H9 (cell line): Measurements from ENCODE around the gene APPL2. TPM values are rescaled to one million over a fixed set of nuclear protein-coding genes. Genes with fewer than 3 reads are reported as not detected.

Source experiments
- DNase-seq: peaks from one replicate; pipeline ENCODE4 v3.0.0-alpha.2; 2017
- H2AFZ ChIP-seq: one replicate; pipeline ENCODE4 v1.6.1; 2013; ENCODE audit warnings: mild to moderate bottlenecking, low read length, control low read depth, moderate library complexity
- H2AK5ac ChIP-seq: 2 replicates; pipeline ENCODE4 v1.6.1; 2013; ENCODE audit warnings: low read length, control low read depth, mixed read lengths; ENCODE audit not compliant: insufficient read length
- H2BK120ac ChIP-seq: one replicate; pipeline ENCODE4 v1.6.1; 2013; ENCODE audit warnings: low read depth, mild to moderate bottlenecking, low read length, control low read depth, inconsistent platforms; ENCODE audit not compliant: poor library complexity, severe bottlenecking
- H2BK12ac ChIP-seq: 2 replicates; pipeline ENCODE4 v1.6.1; 2013; ENCODE audit warnings: low read length, control low read depth, mixed read lengths, low read depth; ENCODE audit not compliant: insufficient read length
- H2BK15ac ChIP-seq: 2 replicates; pipeline ENCODE4 v1.6.1; 2013; ENCODE audit warnings: low read depth, low read length, control low read depth
- H2BK20ac ChIP-seq: one replicate; pipeline ENCODE4 v1.6.1; 2013; ENCODE audit warnings: low read depth, mild to moderate bottlenecking, low read length, control low read depth, inconsistent platforms; ENCODE audit not compliant: poor library complexity, severe bottlenecking
- H2BK5ac ChIP-seq: 2 replicates; pipeline ENCODE4 v1.6.1; 2013; ENCODE audit warnings: low read length, control low read depth, mixed read lengths; ENCODE audit not compliant: insufficient read length
- H3K14ac ChIP-seq: 2 replicates; pipeline ENCODE4 v1.6.1; 2013; ENCODE audit warnings: low read length, control low read depth; ENCODE audit not compliant: insufficient read depth
- H3K18ac ChIP-seq: 2 replicates; pipeline ENCODE4 v1.6.1; 2013; ENCODE audit warnings: low read depth, mild to moderate bottlenecking, mixed read lengths, low read length, control low read depth; ENCODE audit not compliant: insufficient read length
- H3K23ac ChIP-seq: 2 replicates; pipeline ENCODE4 v1.6.1; 2013; ENCODE audit warnings: low read length, control low read depth, mixed read lengths, low read depth; ENCODE audit not compliant: insufficient read length
- H3K23me2 ChIP-seq: 2 replicates; pipeline ENCODE4 v1.6.1; 2013; ENCODE audit warnings: low read depth, mild to moderate bottlenecking, mixed read lengths, low read length, control low read depth; ENCODE audit not compliant: insufficient read length, poor library complexity, severe bottlenecking
- H3K27ac ChIP-seq: 2 replicates; pipeline ENCODE4 v1.5.1; 2013; ENCODE audit warnings: low read length, control low read depth, mixed read lengths, low read depth; ENCODE audit not compliant: insufficient read length
- H3K27me3 ChIP-seq: 2 replicates; pipeline ENCODE4 v1.6.1; 2013; ENCODE audit warnings: low read length, control low read depth, inconsistent platforms; ENCODE audit not compliant: insufficient read depth
- H3K4ac ChIP-seq: 2 replicates; pipeline ENCODE4 v1.6.1; 2013; ENCODE audit warnings: low read depth, mild to moderate bottlenecking, control low read depth, inconsistent platforms, low read length, moderate library complexity
- H3K4me1 ChIP-seq: 2 replicates; pipeline ENCODE4 v1.6.1; 2013; ENCODE audit warnings: low read length, control low read depth, inconsistent platforms; ENCODE audit not compliant: insufficient read depth
- H3K4me2 ChIP-seq: 2 replicates; pipeline ENCODE4 v1.6.1; 2013; ENCODE audit warnings: low read length, control low read depth, mixed read lengths; ENCODE audit not compliant: insufficient read length, insufficient read depth
- H3K56ac ChIP-seq: 2 replicates; pipeline ENCODE4 v1.6.1; 2013; ENCODE audit warnings: low read depth, mild to moderate bottlenecking, mixed read lengths, low read length, control low read depth; ENCODE audit not compliant: insufficient read length
- H3K79me1 ChIP-seq: 2 replicates; pipeline ENCODE4 v1.6.1; 2013; ENCODE audit warnings: low read depth, mild to moderate bottlenecking, moderate library complexity, low read length, control low read depth, inconsistent platforms; ENCODE audit not compliant: insufficient read depth, poor library complexity, severe bottlenecking
- H3K79me2 ChIP-seq: 2 replicates; pipeline ENCODE4 v1.6.1; 2013; ENCODE audit warnings: low read length, control low read depth, inconsistent platforms; ENCODE audit not compliant: insufficient read depth
- H3K9ac ChIP-seq: 2 replicates; pipeline ENCODE4 v1.6.1; 2013; ENCODE audit warnings: low read length, control low read depth, mixed read lengths; ENCODE audit not compliant: insufficient read length; ENCODE audit errors: extremely low read depth
- H3K9me3 ChIP-seq: one replicate; pipeline ENCODE4 v1.6.1; 2013; ENCODE audit warnings: low read depth, low read length, inconsistent platforms; ENCODE audit not compliant: control insufficient read depth
- H3T11ph ChIP-seq: one replicate; pipeline ENCODE4 v1.6.1; 2013; ENCODE audit warnings: mild to moderate bottlenecking, low read length, control low read depth, inconsistent platforms
- H4K20me1 ChIP-seq: one replicate; pipeline ENCODE4 v1.6.1; 2013; ENCODE audit not compliant: control insufficient read depth, insufficient read length, insufficient read depth
- H4K5ac ChIP-seq: 2 replicates; pipeline ENCODE4 v1.6.1; 2013; ENCODE audit warnings: low read depth, mild to moderate bottlenecking, mixed read lengths, low read length, control low read depth; ENCODE audit not compliant: insufficient read length
- H4K8ac ChIP-seq: replicated peaks from 2 replicates; pipeline ENCODE4 v1.6.1; 2013; ENCODE audit warnings: low read length, control low read depth, mixed read lengths, low read depth; ENCODE audit not compliant: insufficient read length
- H4K91ac ChIP-seq: 2 replicates; pipeline ENCODE4 v1.6.1; 2013; ENCODE audit warnings: low read depth, mild to moderate bottlenecking, moderate library complexity, mixed read lengths, low read length, control low read depth; ENCODE audit not compliant: insufficient read length
- H3K27ac Mint-ChIP-seq, 3 experiments: 2 replicates in 2 of 3; 3 replicates in 1 of 3; pipeline ENCODE4 v1.8.0; 2020 to 2021; ENCODE audit warnings: mixed read lengths in 3 of 3, mild to moderate bottlenecking in 1 of 3, moderate library complexity in 1 of 3
- H3K27me3 Mint-ChIP-seq: 2 replicates; pipeline ENCODE4 v1.8.0; 2021; ENCODE audit warnings: low read depth, mild to moderate bottlenecking, moderate library complexity, mixed read lengths
- H3K36me3 Mint-ChIP-seq, 3 experiments: 2 replicates in 2 of 3; 3 replicates in 1 of 3; pipeline ENCODE4 v1.8.0; 2020 to 2021; ENCODE audit warnings: low read depth in 3 of 3, mixed read lengths in 3 of 3; ENCODE audit not compliant: insufficient read depth in 1 of 3
- H3K4me1 Mint-ChIP-seq, 2 experiments: 2 replicates each; pipeline ENCODE4 v1.8.0; 2020; ENCODE audit warnings: mixed read lengths in 2 of 2
- H3K4me3 Mint-ChIP-seq, 2 experiments: 2 replicates in 1 of 2; 3 replicates in 1 of 2; pipeline ENCODE4 v1.8.0; 2020 to 2021; ENCODE audit warnings: mild to moderate bottlenecking in 2 of 2, mixed read lengths in 2 of 2, moderate library complexity in 1 of 2
- H3K9me3 Mint-ChIP-seq, 2 experiments: 2 replicates in 1 of 2; 3 replicates in 1 of 2; pipeline ENCODE4 v1.8.0; 2020; ENCODE audit warnings: mild to moderate bottlenecking in 2 of 2, mixed read lengths in 2 of 2, moderate library complexity in 1 of 2
- WGBS: extraction: QIAGEN DNeasy Blood & Tissue Kit; methylation state at CpG from one replicate; pipeline ENCODE4 v1.1.7; 2013; ENCODE audit warnings: missing lambda C conversion rate, low lambda C conversion rate, mixed read lengths; ENCODE audit not compliant: insufficient read length; ENCODE audit errors: extremely low coverage; 5-methylcytosine and 5-hydroxymethylcytosine counted together
- total RNA-seq: library from RNA; stranded (reverse); gene quantifications from 2 replicates; pipeline ENCODE4 v1.2.1, GENCODE V29; 2021
- TF ChIP-seq, protein P1 (sequence below): fragments of 200-600 bp; sonication (generic); conservative IDR thresholded peaks from 3 replicates; pipeline ENCODE4 v1.8.0; 2021; ENCODE audit warnings: antibody characterized with exemption, mild to moderate bottlenecking

The APPL2 gene
- total RNA-seq, 1 experiment from 2014 or later = 18.5 TPM

DNA sequence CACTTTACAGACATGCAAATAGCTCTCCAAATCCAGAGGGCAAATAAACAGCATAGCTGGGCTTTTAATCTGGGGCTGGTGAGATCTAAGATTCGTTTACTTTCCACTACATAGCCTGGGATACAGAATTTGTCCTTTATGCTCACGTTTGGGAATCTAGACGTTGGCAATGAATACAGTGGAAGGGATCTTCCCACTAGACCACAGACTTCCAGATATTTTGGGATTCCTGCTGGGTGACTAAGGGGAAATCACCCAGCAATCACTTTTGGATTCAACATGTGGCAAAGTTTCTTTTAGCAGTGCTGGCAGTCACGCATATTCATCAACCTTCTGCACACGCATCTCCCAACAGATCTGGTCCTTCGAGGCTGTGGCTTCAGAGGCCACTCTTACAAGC is 23.5 kb downstream of the APPL2 start:
- no peak overlapping the region for H4K5ac ChIP-seq
- no peaks in the 10 kb centered on the region for H3K27me3 Mint-ChIP-seq
- no peak overlapping the region for H3K14ac ChIP-seq
- H3K56ac ChIP-seq = no peak overlapping the region
- H3K4me2 ChIP-seq = no peak overlapping the region
- no peak overlapping the region for H3K18ac ChIP-seq
- no peak for DNase-seq
- H3K27me3 ChIP-seq = no peaks in the 10 kb centered on the region
- H2BK20ac ChIP-seq = no peak overlapping the region
- no peak overlapping the region for H4K91ac ChIP-seq
- H3K36me3 Mint-ChIP-seq = peaks cover 10 to 42% (median 28%) of the 10 kb centered on the region in 3 experiments; a peak in 6 of 7 replicates
- H3T11ph ChIP-seq = no peak overlapping the region
- no peaks in the 10 kb centered on the region for H4K20me1 ChIP-seq
- H3K27ac ChIP-seq = no peak overlapping the region
- no peak overlapping the region for H2AK5ac ChIP-seq
- H2AFZ ChIP-seq = no peak overlapping the region
- H2BK5ac ChIP-seq = no peak overlapping the region
- no peaks in the 10 kb centered on the region for H3K4me1 ChIP-seq
- H3K9me3 Mint-ChIP-seq = no peaks in the 10 kb centered on the region
- no peak overlapping the region for H2BK120ac ChIP-seq
- H3K4ac ChIP-seq = no peak overlapping the region
- H3K9me3 ChIP-seq = no peaks in the 10 kb centered on the region
- no peak overlapping the region for H3K9ac ChIP-seq
- H3K4me1 Mint-ChIP-seq = no peaks in the 10 kb centered on the region; a peak in 2 of 4 replicates
- H3K23ac ChIP-seq = no peak overlapping the region
- no peak overlapping the region for H2BK12ac ChIP-seq
- H3K79me2 ChIP-seq = no peaks in the 10 kb centered on the region
- no peaks in the 10 kb centered on the region for H3K23me2 ChIP-seq
- no CpG with 5 or more reads among the region's 6 CpGs for WGBS
- no peak overlapping the region for H3K4me3 Mint-ChIP-seq
- TF ChIP-seq, protein P1, sequence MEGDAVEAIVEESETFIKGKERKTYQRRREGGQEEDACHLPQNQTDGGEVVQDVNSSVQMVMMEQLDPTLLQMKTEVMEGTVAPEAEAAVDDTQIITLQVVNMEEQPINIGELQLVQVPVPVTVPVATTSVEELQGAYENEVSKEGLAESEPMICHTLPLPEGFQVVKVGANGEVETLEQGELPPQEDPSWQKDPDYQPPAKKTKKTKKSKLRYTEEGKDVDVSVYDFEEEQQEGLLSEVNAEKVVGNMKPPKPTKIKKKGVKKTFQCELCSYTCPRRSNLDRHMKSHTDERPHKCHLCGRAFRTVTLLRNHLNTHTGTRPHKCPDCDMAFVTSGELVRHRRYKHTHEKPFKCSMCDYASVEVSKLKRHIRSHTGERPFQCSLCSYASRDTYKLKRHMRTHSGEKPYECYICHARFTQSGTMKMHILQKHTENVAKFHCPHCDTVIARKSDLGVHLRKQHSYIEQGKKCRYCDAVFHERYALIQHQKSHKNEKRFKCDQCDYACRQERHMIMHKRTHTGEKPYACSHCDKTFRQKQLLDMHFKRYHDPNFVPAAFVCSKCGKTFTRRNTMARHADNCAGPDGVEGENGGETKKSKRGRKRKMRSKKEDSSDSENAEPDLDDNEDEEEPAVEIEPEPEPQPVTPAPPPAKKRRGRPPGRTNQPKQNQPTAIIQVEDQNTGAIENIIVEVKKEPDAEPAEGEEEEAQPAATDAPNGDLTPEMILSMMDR = no peak
- no peaks in the 10 kb centered on the region for H3K79me1 ChIP-seq
- no peak overlapping the region for H4K8ac ChIP-seq
- no peak overlapping the region; a peak in 1 of 7 replicates for H3K27ac Mint-ChIP-seq
- no peak overlapping the region for H2BK15ac ChIP-seq
